B cell (primary cell): ENCODE measurements around the gene ARHGAP35. TPM values are rescaled to one million over a fixed set of nuclear protein-coding genes. Genes with fewer than 3 reads are reported as not detected.

Source experiments
- ATAC-seq: fragments of 200-7000 bp; cut with Tn5 transposase; one replicate; pipeline ENCODE4 v1.10.0; 2021; ENCODE audit warnings: low read depth, mild to moderate bottlenecking, moderate number of reproducible peaks, moderate library complexity
- CTCF ChIA-PET: fragments of 350-600 bp; sonication (Branson Sonifier 250); formaldehyde crosslinking; loops from one replicate; lab custom pipeline; 2021; ENCODE audit warnings: antibody characterized with exemption, inconsistent platforms; lab: Charles Lee
- POLR2A ChIA-PET: fragments of 350-600 bp; sonication (Branson Sonifier 250); formaldehyde crosslinking; loops from one replicate; lab custom pipeline; 2021; ENCODE audit warnings: antibody characterized with exemption; lab: Charles Lee
- DNase-seq: peaks from one replicate; pipeline ENCODE4 v3.0.0; 2013
- H2AFZ ChIP-seq: 2 replicates; pipeline ENCODE4 v1.6.1; 2012; ENCODE audit warnings: mild to moderate bottlenecking, low read depth, low read length; ENCODE audit not compliant: insufficient read depth, poor library complexity, severe bottlenecking
- H3K27ac ChIP-seq, 2 donors: 1 replicate in 1 of 2; 2 replicates in 1 of 2; pipeline ENCODE4 v1.5.1; 2012 to 2013; ENCODE audit warnings: low read length in 2 of 2, mild to moderate bottlenecking in 2 of 2, moderate library complexity in 1 of 2
- H3K27me3 ChIP-seq, 4 experiments: fragments of 200-600 bp in 1 of 4; sonication (generic) in 1 of 4; replicated peaks in 1 of 4; 1 replicate in 2 of 4; 2 replicates in 2 of 4; pipeline versions ENCODE4 v1.6.1 to v1.7.0; 2013 to 2016; ENCODE audit warnings: low read length in 3 of 4, mild to moderate bottlenecking in 2 of 4, mixed read lengths in 1 of 4, moderate library complexity in 1 of 4; ENCODE audit not compliant: insufficient read depth in 4 of 4, control insufficient read depth in 3 of 4; ENCODE audit errors: control extremely low read depth in 1 of 4
- H3K36me3 ChIP-seq, 2 experiments: replicated peaks in 1 of 2; 1 replicate in 1 of 2; 2 replicates in 1 of 2; pipeline versions ENCODE4 v1.6.1 to v1.7.1; 2013; ENCODE audit warnings: low read length in 1 of 2; ENCODE audit not compliant: insufficient read depth in 2 of 2, control insufficient read depth in 1 of 2; ENCODE audit errors: control extremely low read depth in 1 of 2, extremely low read depth in 1 of 2
- H3K4me1 ChIP-seq, 2 donors: fragments of 200-600 bp in 1 of 2; sonication (generic) in 1 of 2; 1 replicate in 1 of 2; 2 replicates in 1 of 2; pipeline versions ENCODE4 v1.5.1 to v1.6.1; 2013 to 2017; ENCODE audit warnings: low read length in 2 of 2; ENCODE audit not compliant: control insufficient read depth in 2 of 2, insufficient read depth in 2 of 2
- H3K4me2 ChIP-seq: replicated peaks from 2 replicates; pipeline ENCODE3; 2012; ENCODE audit warnings: mild to moderate bottlenecking, low read depth, low read length; ENCODE audit not compliant: poor library complexity, severe bottlenecking
- H3K4me3 ChIP-seq, 5 experiments: fragments of 200-600 bp in 1 of 5; sonication (generic) in 1 of 5; 1 replicate in 3 of 5; 2 replicates in 2 of 5; pipeline versions ENCODE4 v1.5.1 to v1.7.0; 2011 to 2016; ENCODE audit warnings: low read length in 4 of 5, mild to moderate bottlenecking in 4 of 5, low read depth in 2 of 5, control low read depth in 1 of 5, moderate library complexity in 1 of 5; ENCODE audit not compliant: insufficient read depth in 1 of 5; ENCODE audit errors: control extremely low read depth in 1 of 5, extremely low read depth in 1 of 5
- H3K79me2 ChIP-seq: fragments of 200-600 bp; sonication (generic); one replicate; pipeline ENCODE4 v1.6.0; 2016; ENCODE audit warnings: low read length; ENCODE audit not compliant: control insufficient read depth, insufficient read depth
- H3K9ac ChIP-seq: fragments of 200-600 bp; sonication (generic); 2 replicates; pipeline ENCODE4 v1.6.1; 2017; ENCODE audit warnings: mild to moderate bottlenecking, low read length, moderate library complexity
- H3K9me3 ChIP-seq, 3 donors: one replicate each; pipeline versions ENCODE4 v1.6.1 to v1.7.1; 2013; ENCODE audit warnings: low read length in 2 of 3; ENCODE audit not compliant: control insufficient read depth in 2 of 3, insufficient read depth in 1 of 3; ENCODE audit errors: control extremely low read depth in 1 of 3
- H4K20me1 ChIP-seq: 2 replicates; pipeline ENCODE4 v1.6.0; 2012; ENCODE audit warnings: mild to moderate bottlenecking, low read length; ENCODE audit not compliant: insufficient read depth, control insufficient read depth, poor library complexity, severe bottlenecking
- H3K27ac Mint-ChIP-seq: one replicate; pipeline ENCODE4 v1.8.0; 2021; ENCODE audit warnings: mixed read lengths
- H3K27me3 Mint-ChIP-seq: one replicate; pipeline ENCODE4 v1.8.0; 2021; ENCODE audit warnings: mixed read lengths
- H3K4me1 Mint-ChIP-seq: one replicate; pipeline ENCODE4 v1.8.0; 2021; ENCODE audit warnings: mixed read lengths
- H3K4me3 Mint-ChIP-seq: one replicate; pipeline ENCODE4 v1.8.0; 2021; ENCODE audit warnings: mixed read lengths
- H3K9me3 Mint-ChIP-seq: one replicate; pipeline ENCODE4 v1.8.0; 2022; ENCODE audit warnings: mixed read lengths; ENCODE audit not compliant: insufficient read depth
- CTCF ChIP-seq: fragments of 200-600 bp; IDR thresholded peaks from one replicate; pipeline ENCODE4 v1.8.0; 2022; ENCODE audit warnings: antibody characterized with exemption, mild to moderate bottlenecking
- EZH2 ChIP-seq: IDR thresholded peaks from 2 replicates; pipeline ENCODE4 v1.6.1; 2012; ENCODE audit warnings: borderline replicate concordance, low read depth, mild to moderate bottlenecking, moderate library complexity, low read length; ENCODE audit not compliant: insufficient read depth, poor library complexity, severe bottlenecking
- WGBS: methylation state at CpG from one replicate; pipeline ENCODE4 v1.1.5; 2013; ENCODE audit warnings: missing lambda C conversion rate; ENCODE audit not compliant: insufficient coverage; 5-methylcytosine and 5-hydroxymethylcytosine counted together
- intact Hi-C: fragments of 100-400 bp; cut with micrococcal nuclease; formaldehyde crosslinking; loops from one replicate; pipeline ENCODE4 v1.10.0; 2022
- polyA plus RNA-seq: library from polyadenylated mRNA; depleted of rRNA; stranded (reverse); fragments of >200 nt; gene quantifications from 2 replicates; pipeline ENCODE4 v1.2.3, GENCODE V29; 2012
- total RNA-seq, 2 donors: library from RNA; stranded (reverse); fragments of 120-200 nt in 1 of 2; gene quantifications; 1 replicate in 1 of 2; 2 replicates in 1 of 2; pipeline versions ENCODE4 v1.2.3 to v1.2.4, GENCODE V29; 2013 to 2022

Gene ARHGAP35
- total and polyA plus RNA-seq, 2 donors (not counting 1 experiment from before 2014, with no cell fraction given): 9.6 to 31.3 TPM

- no peak for ATAC-seq
- Histone ChIP-seq H3K4me1 (no peaks in the 10 kb centered on the region), H3K27me3 (no peaks in the 10 kb centered on the region), H3K4me3 (no peak overlapping the region), H2AFZ (no peak overlapping the region), H4K20me1 (peaks cover 14% of the 10 kb centered on the region), H3K27ac (no peak overlapping the region), H3K9ac (no peak overlapping the region), H3K36me3 (no peaks in the 10 kb centered on the region), H3K79me2 (peaks cover 65% of the 10 kb centered on the region), H3K9me3 (no peaks in the 10 kb centered on the region), H3K4me2 (no peak overlapping the region)
- Mint-ChIP-seq H3K27me3 (no peaks in the 10 kb centered on the region), H3K4me3 (no peak overlapping the region), H3K9me3 (no peaks in the 10 kb centered on the region), H3K27ac (no peak overlapping the region), H3K4me1 (no peaks in the 10 kb centered on the region)
- TF ChIP-seq EZH2 (no peak), CTCF (no peak)
- intact Hi-C loops: no loop called here
- ChIA-PET POLR2A (no interaction called here), CTCF (no interaction called here)
- DNase-seq: no peak
- WGBS: 96% methylated on average over 5 of the region's 6 CpGs
These were observed 14.9 kb downstream of the ARHGAP35 start for GRCh38 chr19:46875657-46876056.

DNA sequence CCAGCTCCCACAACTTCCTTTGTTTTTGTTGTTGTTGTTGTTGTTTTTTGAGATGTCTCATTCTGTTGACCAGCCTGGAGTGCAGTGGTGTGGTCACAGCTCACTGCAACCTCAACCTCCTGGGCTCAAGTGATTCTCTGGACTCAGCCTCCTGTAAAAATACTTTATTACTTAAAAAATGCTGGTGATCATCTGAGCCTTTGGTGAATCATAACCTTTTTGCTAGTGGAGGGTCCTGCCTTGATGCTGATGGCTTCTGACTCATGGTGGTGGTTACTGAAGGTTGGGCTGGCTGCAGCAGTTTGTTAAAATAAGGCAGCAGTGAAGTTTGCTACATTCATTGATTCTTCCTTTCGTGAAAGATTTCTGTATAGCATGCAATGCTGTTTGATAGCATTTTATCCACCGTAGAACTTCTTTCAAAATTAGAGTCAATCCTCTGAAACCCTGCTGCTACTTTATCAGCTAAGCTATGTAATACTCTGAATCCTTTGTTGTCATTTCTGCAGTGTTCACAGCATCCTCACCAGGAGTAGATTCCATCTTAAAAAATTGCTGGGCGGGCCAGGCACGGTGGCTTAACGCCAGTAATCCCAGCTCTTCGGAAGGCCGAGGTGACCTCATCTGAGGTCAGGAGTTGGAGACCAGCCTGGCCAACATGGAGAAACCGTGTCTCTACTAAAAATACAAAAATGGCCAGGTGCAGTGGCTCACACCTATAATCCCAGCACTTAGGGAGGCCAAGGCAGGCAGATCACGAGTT, 18.0 kb downstream of the ARHGAP35 start:
- ATAC-seq (no peak), DNase-seq (no peak)
- H3K27me3 Mint-ChIP-seq: no peaks in the 10 kb centered on the region
- no peaks in the 10 kb centered on the region for H3K4me1 ChIP-seq
- peaks cover 74% of the 10 kb centered on the region for H3K79me2 ChIP-seq
- no peaks in the 10 kb centered on the region for H3K36me3 ChIP-seq
- H3K9me3 Mint-ChIP-seq: no peaks in the 10 kb centered on the region
- H3K27ac ChIP-seq: no peak overlapping the region
- TF ChIP-seq CTCF (no peak), EZH2 (no peak)
- ChIA-PET CTCF (interaction anchor here (0.6 kb wide), 1 partner anchor 38 kb away, joined by 4 read pairs; no protein-coding TSS in a partner anchor), POLR2A (interaction anchor here (0.6 kb wide), 1 partner anchor 16 kb away, joined by 3 read pairs; no protein-coding TSS in a partner anchor)
- no peak overlapping the region for H2AFZ ChIP-seq
- H3K4me3 ChIP-seq: no peak overlapping the region
- peaks cover 21% of the 10 kb centered on the region for H4K20me1 ChIP-seq
- WGBS: 96% methylated on average over 8 of the region's 9 CpGs
- no peak overlapping the region for H3K9ac ChIP-seq
- peaks cover 4% of the 10 kb centered on the region for H3K4me1 Mint-ChIP-seq
- no peak overlapping the region for H3K27ac Mint-ChIP-seq
- intact Hi-C loops: no loop called here
- H3K9me3 ChIP-seq: no peaks in the 10 kb centered on the region
- H3K4me2 ChIP-seq: no peak overlapping the region
- H3K4me3 Mint-ChIP-seq: no peak overlapping the region
- H3K27me3 ChIP-seq: no peaks in the 10 kb centered on the region
